ENCODE results near the gene NTSR1. TPM values are rescaled to one million over a fixed set of nuclear protein-coding genes. Genes with fewer than 3 reads are reported as not detected.

NTSR1 gene
- total and polyA plus RNA-seq, 4 donors = 0.02 to 3.7 (median 0.76) TPM

DNA sequence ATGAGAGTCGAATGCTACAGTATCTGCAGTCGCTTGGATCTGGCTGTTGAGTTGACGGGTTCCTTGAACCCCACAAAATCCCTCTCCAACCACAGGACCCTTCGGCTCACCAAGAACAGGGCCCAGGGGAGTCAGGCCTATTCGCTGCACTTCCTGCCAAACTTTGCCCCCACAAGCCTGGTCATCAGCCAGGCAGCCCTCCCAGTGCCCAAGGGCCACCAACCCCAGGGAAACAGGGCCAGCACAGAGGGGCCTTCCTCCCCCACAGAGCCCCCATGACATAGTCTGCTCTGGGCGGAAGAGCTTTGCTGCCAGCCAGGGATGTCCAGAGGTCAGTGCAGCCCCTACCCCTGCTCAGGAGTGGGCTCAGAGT lies 53.1 kb downstream of the NTSR1 start:
- no peak for DNase-seq

DNA sequence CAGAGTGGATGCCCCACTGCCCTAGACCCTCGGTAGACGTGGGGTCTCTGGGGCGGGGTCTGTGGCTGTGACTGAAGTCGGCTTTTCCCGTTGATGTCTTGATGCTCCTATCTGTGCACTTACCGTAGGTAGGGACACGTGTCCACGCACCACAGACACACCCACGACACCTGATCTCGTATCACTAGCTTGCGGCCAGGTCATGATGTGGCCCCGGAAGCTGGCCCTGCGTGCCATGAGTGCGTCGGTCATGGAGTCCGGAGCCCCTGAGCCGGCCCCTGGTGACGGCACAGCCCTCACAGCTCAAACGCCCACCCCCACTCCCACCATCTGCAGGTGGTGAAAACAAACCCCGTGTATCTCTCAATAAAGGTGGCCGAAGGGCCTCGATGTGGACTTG lies 53.7 kb downstream of the NTSR1 start:
- Histone ChIP-seq H3K36me3 (ENCODE audit: control insufficient read depth in 4 of 4, insufficient read depth in 4 of 4, low read length in 4 of 4) (no peaks in the 10 kb centered on the region), H3K9me3 (ENCODE audit: control insufficient read depth in 4 of 4, insufficient read depth in 3 of 4, low read length in 3 of 4) (peaks cover 0 to 3% (median 0%) of the 10 kb centered on the region in 4 donors), H3K27ac (ENCODE audit: low read depth in 1 of 2, low read length in 1 of 2) (no peak overlapping the region), H3K9ac (ENCODE audit: insufficient read depth in 1 of 2, low read length in 2 of 2) (no peak overlapping the region), H3K4me3 (no peak overlapping the region), H3K27me3 (ENCODE audit: control insufficient read depth in 3 of 3, insufficient read depth in 3 of 3, low read length in 2 of 3) (no peaks in the 10 kb centered on the region), H3K4me1 (ENCODE audit: control insufficient read depth in 5 of 5, insufficient read depth in 5 of 5, low read length in 5 of 5) (peaks cover 0 to 19% (median 0%) of the 10 kb centered on the region in 5 donors)
- no peak for DNase-seq
- 87 to 96% methylated on average over 22 of the region's 22 CpGs for WGBS, 2 donors
- no peak for ATAC-seq (ENCODE audit: insufficient read depth, low FRiP score)
- TF ChIP-seq, protein P1, sequence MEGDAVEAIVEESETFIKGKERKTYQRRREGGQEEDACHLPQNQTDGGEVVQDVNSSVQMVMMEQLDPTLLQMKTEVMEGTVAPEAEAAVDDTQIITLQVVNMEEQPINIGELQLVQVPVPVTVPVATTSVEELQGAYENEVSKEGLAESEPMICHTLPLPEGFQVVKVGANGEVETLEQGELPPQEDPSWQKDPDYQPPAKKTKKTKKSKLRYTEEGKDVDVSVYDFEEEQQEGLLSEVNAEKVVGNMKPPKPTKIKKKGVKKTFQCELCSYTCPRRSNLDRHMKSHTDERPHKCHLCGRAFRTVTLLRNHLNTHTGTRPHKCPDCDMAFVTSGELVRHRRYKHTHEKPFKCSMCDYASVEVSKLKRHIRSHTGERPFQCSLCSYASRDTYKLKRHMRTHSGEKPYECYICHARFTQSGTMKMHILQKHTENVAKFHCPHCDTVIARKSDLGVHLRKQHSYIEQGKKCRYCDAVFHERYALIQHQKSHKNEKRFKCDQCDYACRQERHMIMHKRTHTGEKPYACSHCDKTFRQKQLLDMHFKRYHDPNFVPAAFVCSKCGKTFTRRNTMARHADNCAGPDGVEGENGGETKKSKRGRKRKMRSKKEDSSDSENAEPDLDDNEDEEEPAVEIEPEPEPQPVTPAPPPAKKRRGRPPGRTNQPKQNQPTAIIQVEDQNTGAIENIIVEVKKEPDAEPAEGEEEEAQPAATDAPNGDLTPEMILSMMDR (IDR thresholded peaks at IDR 0.05; ENCODE audit: control extremely low read depth, extremely low read depth) = no peak

More for the DNA sequence above, 53.1 kb downstream of the NTSR1 start:
- WGBS, 2 donors = 91 to 97% methylated on average over 6 of the region's 6 CpGs
- no peaks in the 10 kb centered on the region for H3K27me3 ChIP-seq (ENCODE audit: control insufficient read depth in 3 of 3, insufficient read depth in 3 of 3, low read length in 2 of 3)
- TF ChIP-seq, protein P1 (IDR thresholded peaks at IDR 0.05; ENCODE audit: control extremely low read depth, extremely low read depth) = no peak
- H3K36me3 ChIP-seq (ENCODE audit: control insufficient read depth in 4 of 4, insufficient read depth in 4 of 4, low read length in 4 of 4) = no peaks in the 10 kb centered on the region
- no peak for ATAC-seq (ENCODE audit: insufficient read depth, low FRiP score)
- no peak overlapping the region for H3K9ac ChIP-seq (ENCODE audit: insufficient read depth in 1 of 2, low read length in 2 of 2)
- no peak overlapping the region for H3K4me3 ChIP-seq
- H3K27ac ChIP-seq (ENCODE audit: low read depth in 1 of 2, low read length in 1 of 2) = no peak overlapping the region
- H3K4me1 ChIP-seq (ENCODE audit: control insufficient read depth in 5 of 5, insufficient read depth in 5 of 5, low read length in 5 of 5) = peaks cover 0 to 18% (median 0%) of the 10 kb centered on the region in 5 donors
- H3K9me3 ChIP-seq (ENCODE audit: control insufficient read depth in 4 of 4, insufficient read depth in 3 of 4, low read length in 3 of 4) = peaks cover 0 to 3% (median 0%) of the 10 kb centered on the region in 4 donors

GRCh38 chr20:62762801-62763368 lies 54.2 kb downstream of the NTSR1 start:
- H3K9me3 ChIP-seq (ENCODE audit: control insufficient read depth in 4 of 4, insufficient read depth in 3 of 4, low read length in 3 of 4) = no peaks in the 10 kb centered on the region
- no peaks in the 10 kb centered on the region for H3K27me3 ChIP-seq (ENCODE audit: control insufficient read depth in 3 of 3, insufficient read depth in 3 of 3, low read length in 2 of 3)
- peaks cover 0 to 23% (median 0%) of the 10 kb centered on the region in 5 donors for H3K4me1 ChIP-seq (ENCODE audit: control insufficient read depth in 5 of 5, insufficient read depth in 5 of 5, low read length in 5 of 5)
- ATAC-seq (ENCODE audit: insufficient read depth, low FRiP score) (no peak), DNase-seq (no peak)
- no peak overlapping the region for H3K27ac ChIP-seq (ENCODE audit: low read depth in 1 of 2, low read length in 1 of 2)
- H3K4me3 ChIP-seq = no peak overlapping the region
- no peaks in the 10 kb centered on the region for H3K36me3 ChIP-seq (ENCODE audit: control insufficient read depth in 4 of 4, insufficient read depth in 4 of 4, low read length in 4 of 4)
- TF ChIP-seq, protein P1 (IDR thresholded peaks at IDR 0.05; ENCODE audit: control extremely low read depth, extremely low read depth) = no peak
- H3K9ac ChIP-seq (ENCODE audit: insufficient read depth in 1 of 2, low read length in 2 of 2) = no peak overlapping the region
- 87 to 92% methylated on average over 16 of the region's 16 CpGs for WGBS, 2 donors

DNA sequence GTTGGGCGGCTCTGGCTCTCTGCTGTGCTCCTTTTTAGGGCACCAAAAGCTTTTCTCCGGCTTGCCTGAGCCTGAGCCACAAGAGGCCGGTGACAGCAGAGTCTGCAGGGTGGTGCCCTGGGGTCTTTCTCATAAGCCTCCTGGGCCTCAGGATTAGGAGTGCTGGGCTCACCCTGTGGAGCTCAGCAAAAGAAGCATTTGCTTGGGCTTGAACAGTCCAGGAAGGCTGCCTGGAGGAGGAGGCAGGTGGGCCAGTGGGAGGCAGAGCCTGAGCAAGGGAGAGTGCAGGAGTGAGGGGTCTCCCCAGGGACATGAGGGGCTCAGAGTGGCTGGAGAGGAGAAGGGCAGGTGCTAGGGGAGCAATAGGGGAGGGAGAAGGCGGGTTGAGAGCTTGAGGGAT lies 54.8 kb downstream of the NTSR1 start:
- no peaks in the 10 kb centered on the region for H3K9me3 ChIP-seq (ENCODE audit: control insufficient read depth in 4 of 4, insufficient read depth in 3 of 4, low read length in 3 of 4)
- no peak overlapping the region for H3K9ac ChIP-seq (ENCODE audit: insufficient read depth in 1 of 2, low read length in 2 of 2)
- no peak overlapping the region for H3K27ac ChIP-seq (ENCODE audit: low read depth in 1 of 2, low read length in 1 of 2)
- peaks cover 0 to 28% (median 0%) of the 10 kb centered on the region in 5 donors for H3K4me1 ChIP-seq (ENCODE audit: control insufficient read depth in 5 of 5, insufficient read depth in 5 of 5, low read length in 5 of 5)
- 91 to 94% methylated on average over 4 of the region's 4 CpGs for WGBS, 2 donors
- ATAC-seq (ENCODE audit: insufficient read depth, low FRiP score) = no peak
- TF ChIP-seq, protein P1 (IDR thresholded peaks at IDR 0.05; ENCODE audit: control extremely low read depth, extremely low read depth) = no peak
- no peaks in the 10 kb centered on the region for H3K36me3 ChIP-seq (ENCODE audit: control insufficient read depth in 4 of 4, insufficient read depth in 4 of 4, low read length in 4 of 4)
- DNase-seq = no peak
- no peaks in the 10 kb centered on the region for H3K27me3 ChIP-seq (ENCODE audit: control insufficient read depth in 3 of 3, insufficient read depth in 3 of 3, low read length in 2 of 3)
- H3K4me3 ChIP-seq = no peak overlapping the region
